ENCODE data around the gene CDKAL1.

CDKAL1 gene

GRCh38 chr6:21164768-21165326 is 630.6 kb downstream of the CDKAL1 start:
- Histone ChIP-seq H3K27ac (no peak overlapping the region), H3K9ac (no peak overlapping the region), H3K4me3 (IDR thresholded peaks at IDR 0.05; ENCODE audit: insufficient read depth, low read depth, low read length) (no peak overlapping the region), H3K27me3 (ENCODE audit: insufficient read depth, low read depth) (no peaks in the 10 kb centered on the region), H4K20me1 (ENCODE audit: insufficient read depth) (no peaks in the 10 kb centered on the region), H3K36me3 (ENCODE audit: insufficient read depth) (no peaks in the 10 kb centered on the region), H2AFZ (ENCODE audit: low read depth) (no peak overlapping the region), H3K4me1 (ENCODE audit: low read depth, poor library complexity, severe bottlenecking) (peaks cover 5% of the 10 kb centered on the region), H3K4me2 (no peak overlapping the region), H3K79me2 (ENCODE audit: insufficient read depth, low read depth) (no peaks in the 10 kb centered on the region)
- TF ChIP-seq, protein P1, sequence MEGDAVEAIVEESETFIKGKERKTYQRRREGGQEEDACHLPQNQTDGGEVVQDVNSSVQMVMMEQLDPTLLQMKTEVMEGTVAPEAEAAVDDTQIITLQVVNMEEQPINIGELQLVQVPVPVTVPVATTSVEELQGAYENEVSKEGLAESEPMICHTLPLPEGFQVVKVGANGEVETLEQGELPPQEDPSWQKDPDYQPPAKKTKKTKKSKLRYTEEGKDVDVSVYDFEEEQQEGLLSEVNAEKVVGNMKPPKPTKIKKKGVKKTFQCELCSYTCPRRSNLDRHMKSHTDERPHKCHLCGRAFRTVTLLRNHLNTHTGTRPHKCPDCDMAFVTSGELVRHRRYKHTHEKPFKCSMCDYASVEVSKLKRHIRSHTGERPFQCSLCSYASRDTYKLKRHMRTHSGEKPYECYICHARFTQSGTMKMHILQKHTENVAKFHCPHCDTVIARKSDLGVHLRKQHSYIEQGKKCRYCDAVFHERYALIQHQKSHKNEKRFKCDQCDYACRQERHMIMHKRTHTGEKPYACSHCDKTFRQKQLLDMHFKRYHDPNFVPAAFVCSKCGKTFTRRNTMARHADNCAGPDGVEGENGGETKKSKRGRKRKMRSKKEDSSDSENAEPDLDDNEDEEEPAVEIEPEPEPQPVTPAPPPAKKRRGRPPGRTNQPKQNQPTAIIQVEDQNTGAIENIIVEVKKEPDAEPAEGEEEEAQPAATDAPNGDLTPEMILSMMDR (conservative IDR thresholded peaks at IDR 0.05; ENCODE audit: low read depth, low read length) = no peak

DNA sequence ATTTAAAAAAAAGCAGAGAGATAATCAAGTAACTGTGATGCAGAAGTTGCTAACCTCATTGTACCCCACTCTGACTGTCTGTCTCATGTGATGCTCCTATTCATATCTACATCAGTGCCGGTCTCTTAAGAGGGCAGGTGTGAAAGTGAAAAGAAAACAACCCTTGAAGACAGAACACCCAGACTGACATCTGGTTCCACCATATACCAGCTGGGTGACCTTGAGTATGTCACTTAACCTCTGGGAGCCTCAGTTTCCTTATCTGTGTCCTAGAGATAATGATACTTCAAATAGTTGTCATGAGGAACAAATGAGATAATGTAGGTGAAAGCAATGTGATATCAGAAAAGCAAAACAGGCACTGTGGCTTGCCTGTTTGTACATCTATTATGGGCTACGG is 632.5 kb downstream of the CDKAL1 start:
- Histone ChIP-seq H3K27ac (no peak overlapping the region), H2AFZ (ENCODE audit: low read depth) (no peak overlapping the region), H3K4me1 (ENCODE audit: low read depth, poor library complexity, severe bottlenecking) (peaks cover 5% of the 10 kb centered on the region), H4K20me1 (ENCODE audit: insufficient read depth) (no peaks in the 10 kb centered on the region), H3K4me2 (no peak overlapping the region), H3K27me3 (ENCODE audit: insufficient read depth, low read depth) (no peaks in the 10 kb centered on the region), H3K79me2 (ENCODE audit: insufficient read depth, low read depth) (no peaks in the 10 kb centered on the region), H3K36me3 (ENCODE audit: insufficient read depth) (no peaks in the 10 kb centered on the region), H3K4me3 (IDR thresholded peaks at IDR 0.05; ENCODE audit: insufficient read depth, low read depth, low read length) (no peak overlapping the region), H3K9ac (no peak overlapping the region)
- TF ChIP-seq, protein P1 (conservative IDR thresholded peaks at IDR 0.05; ENCODE audit: low read depth, low read length) = no peak

- no peak overlapping the region for H3K27ac ChIP-seq
- H4K20me1 ChIP-seq (ENCODE audit: insufficient read depth) = no peaks in the 10 kb centered on the region
- TF ChIP-seq, protein P1 (conservative IDR thresholded peaks at IDR 0.05; ENCODE audit: low read depth, low read length) = no peak
- no peak overlapping the region for H3K4me3 ChIP-seq (IDR thresholded peaks at IDR 0.05; ENCODE audit: insufficient read depth, low read depth, low read length)
- no peaks in the 10 kb centered on the region for H3K79me2 ChIP-seq (ENCODE audit: insufficient read depth, low read depth)
- no peak overlapping the region for H3K4me2 ChIP-seq
- H3K4me1 ChIP-seq (ENCODE audit: low read depth, poor library complexity, severe bottlenecking) = peaks cover 5% of the 10 kb centered on the region
- H3K27me3 ChIP-seq (ENCODE audit: insufficient read depth, low read depth) = no peaks in the 10 kb centered on the region
- no peak overlapping the region for H3K9ac ChIP-seq
- H2AFZ ChIP-seq (ENCODE audit: low read depth) = no peak overlapping the region
- H3K36me3 ChIP-seq (ENCODE audit: insufficient read depth) = no peaks in the 10 kb centered on the region
Observed at GRCh38 chr6:21167790-21168189, 633.5 kb downstream of the CDKAL1 start.

- TF ChIP-seq, protein P1 (conservative IDR thresholded peaks at IDR 0.05; ENCODE audit: low read depth, low read length) = no peak
- Histone ChIP-seq H3K4me1 (ENCODE audit: low read depth, poor library complexity, severe bottlenecking) (no peaks in the 10 kb centered on the region), H3K27ac (no peak overlapping the region), H2AFZ (ENCODE audit: low read depth) (no peak overlapping the region), H3K36me3 (ENCODE audit: insufficient read depth) (no peaks in the 10 kb centered on the region), H3K79me2 (ENCODE audit: insufficient read depth, low read depth) (no peaks in the 10 kb centered on the region), H3K4me3 (IDR thresholded peaks at IDR 0.05; ENCODE audit: insufficient read depth, low read depth, low read length) (no peak overlapping the region), H3K9ac (no peak overlapping the region), H4K20me1 (ENCODE audit: insufficient read depth) (no peaks in the 10 kb centered on the region), H3K4me2 (no peak overlapping the region), H3K27me3 (ENCODE audit: insufficient read depth, low read depth) (no peaks in the 10 kb centered on the region)
Observed at GRCh38 chr6:21171801-21172200, 637.5 kb downstream of the CDKAL1 start.
